HEK293 (cell line): ENCODE measurements around the gene FKBP7.

Experiments used
- CTCF ChIA-PET: fragments of 350-600 bp; formaldehyde crosslinking; extraction: SDS; loops from one replicate; lab custom pipeline; 2021; ENCODE audit warnings: antibody characterized with exemption; lab: Yijun Ruan, JAX
- POLR2A ChIA-PET: fragments of 300-600 bp; formaldehyde crosslinking; extraction: SDS; loops from one replicate; lab custom pipeline; 2020; ENCODE audit warnings: antibody characterized with exemption, inconsistent platforms; lab: Yijun Ruan, JAX
- H3K27ac ChIP-seq: fragments of 200-500 bp; sonication (Bioruptor generic); 2 replicates; pipeline ENCODE4 v1.5.1; 2014; ENCODE audit warnings: low read depth, low read length, control low read depth, inconsistent platforms; ENCODE audit errors: extremely low read depth
- H3K36me3 ChIP-seq, 2 experiments: fragments of 200-500 bp in 1 of 2; sonication (Bioruptor generic) in 1 of 2; 1 replicate in 1 of 2; 2 replicates in 1 of 2; pipeline ENCODE4 v1.5.1; 2014 to 2017; ENCODE audit warnings: inconsistent platforms in 2 of 2, low read length in 2 of 2; ENCODE audit not compliant: control insufficient read depth in 2 of 2, insufficient read depth in 1 of 2
- H3K4me1 ChIP-seq: fragments of 200-500 bp; sonication (Bioruptor generic); 2 replicates; pipeline ENCODE4 v1.5.1; 2014; ENCODE audit warnings: mild to moderate bottlenecking, low read length, inconsistent platforms; ENCODE audit not compliant: control insufficient read depth, insufficient read depth
- H3K4me3 ChIP-seq: 2 replicates; pipeline ENCODE4 v1.5.1; 2011; ENCODE audit warnings: low read depth, mild to moderate bottlenecking, control low read depth, low read length, moderate library complexity
- H3K9me3 ChIP-seq: fragments of 200-500 bp; sonication (Bioruptor generic); 2 replicates; pipeline ENCODE4 v1.5.1; 2014; ENCODE audit warnings: low read depth, low read length, inconsistent platforms; ENCODE audit not compliant: control insufficient read depth, insufficient read depth
- BCL11A ChIP-seq: fragments of 450-650 bp; formaldehyde crosslinking; IDR thresholded peaks from 2 replicates; pipeline ENCODE4 v1.5.1; 2016; ENCODE audit warnings: low read depth, missing biosample characterization, missing genetic modification characterization
- OSR2 ChIP-seq: fragments of 450-650 bp; formaldehyde crosslinking; IDR thresholded peaks from 2 replicates; pipeline ENCODE4 v1.5.1; 2016; ENCODE audit warnings: missing biosample characterization, missing genetic modification characterization
- REPIN1 ChIP-seq: fragments of 450-650 bp; formaldehyde crosslinking; IDR thresholded peaks from 2 replicates; pipeline ENCODE4 v1.5.1; 2017; ENCODE audit warnings: missing biosample characterization, missing genetic modification characterization, low read depth
- ZFP41 ChIP-seq: fragments of 450-650 bp; formaldehyde crosslinking; IDR thresholded peaks from 2 replicates; pipeline ENCODE4 v1.5.1; 2016; ENCODE audit warnings: missing biosample characterization, missing genetic modification characterization, borderline replicate concordance
- ZNF175 ChIP-seq: fragments of 450-650 bp; formaldehyde crosslinking; IDR thresholded peaks from 2 replicates; pipeline ENCODE4 v1.5.1; 2016; ENCODE audit warnings: missing biosample characterization, missing genetic modification characterization
- ZNF221 ChIP-seq: fragments of 450-650 bp; formaldehyde crosslinking; IDR thresholded peaks from 2 replicates; pipeline ENCODE4 v1.5.1; 2017; ENCODE audit warnings: missing biosample characterization, missing genetic modification characterization, borderline replicate concordance
- ZNF473 ChIP-seq: fragments of 450-650 bp; formaldehyde crosslinking; IDR thresholded peaks from 2 replicates; pipeline ENCODE4 v1.5.1; 2017; ENCODE audit warnings: missing biosample characterization, missing genetic modification characterization
- ZNF510 ChIP-seq: fragments of 450-650 bp; formaldehyde crosslinking; IDR thresholded peaks from 2 replicates; pipeline ENCODE4 v1.5.1; 2018; ENCODE audit warnings: mild to moderate bottlenecking, missing genetic modification characterization, missing biosample characterization; ENCODE audit not compliant: insufficient replicate concordance
- ZNF529 ChIP-seq: fragments of 450-650 bp; formaldehyde crosslinking; IDR thresholded peaks from 2 replicates; pipeline ENCODE4 v1.5.1; 2017; ENCODE audit warnings: missing genetic modification characterization, missing biosample characterization; ENCODE audit not compliant: insufficient replicate concordance
- ZNF548 ChIP-seq: fragments of 450-650 bp; formaldehyde crosslinking; IDR thresholded peaks from 2 replicates; pipeline ENCODE4 v1.5.1; 2016; ENCODE audit warnings: missing biosample characterization, missing genetic modification characterization
- ZNF626 ChIP-seq: fragments of 450-650 bp; sonication (Bioruptor Pico); formaldehyde crosslinking; IDR thresholded peaks from 2 replicates; pipeline ENCODE4 v1.5.1; 2018; ENCODE audit warnings: missing biosample characterization, missing genetic modification characterization, inconsistent platforms
- ZNF629 ChIP-seq: fragments of 450-650 bp; formaldehyde crosslinking; IDR thresholded peaks from 2 replicates; pipeline ENCODE4 v1.5.1; 2017; ENCODE audit warnings: missing biosample characterization, missing genetic modification characterization
- ZNF76 ChIP-seq: fragments of 450-650 bp; formaldehyde crosslinking; IDR thresholded peaks from 2 replicates; pipeline ENCODE4; 2016; ENCODE audit warnings: low read depth, missing biosample characterization, missing genetic modification characterization, borderline replicate concordance
- TF ChIP-seq, protein P1 (sequence below): fragments of 450-650 bp; formaldehyde crosslinking; IDR thresholded peaks from 2 replicates; pipeline ENCODE4 v1.5.0; 2017; ENCODE audit warnings: missing biosample characterization, missing genetic modification characterization, borderline replicate concordance
- TF ChIP-seq, protein P2 (sequence below): fragments of 450-650 bp; formaldehyde crosslinking; IDR thresholded peaks from 2 replicates; pipeline ENCODE4 v1.5.1; 2016; ENCODE audit warnings: missing biosample characterization, missing genetic modification characterization, low read depth
- TF ChIP-seq, protein P3 (sequence below): fragments of 450-650 bp; formaldehyde crosslinking; IDR thresholded peaks from 2 replicates; pipeline ENCODE4 v1.5.1; 2016; ENCODE audit warnings: missing biosample characterization, missing genetic modification characterization
- TF ChIP-seq, protein P4 (sequence below): fragments of 450-650 bp; formaldehyde crosslinking; IDR thresholded peaks from 2 replicates; pipeline ENCODE4 v1.5.1; 2016; ENCODE audit warnings: missing biosample characterization, missing genetic modification characterization, low read depth
- TF ChIP-seq, protein P5 (sequence below): fragments of 450-650 bp; formaldehyde crosslinking; IDR thresholded peaks from 2 replicates; pipeline ENCODE4 v1.5.1; 2016; ENCODE audit warnings: missing biosample characterization, missing genetic modification characterization

Gene FKBP7

DNA sequence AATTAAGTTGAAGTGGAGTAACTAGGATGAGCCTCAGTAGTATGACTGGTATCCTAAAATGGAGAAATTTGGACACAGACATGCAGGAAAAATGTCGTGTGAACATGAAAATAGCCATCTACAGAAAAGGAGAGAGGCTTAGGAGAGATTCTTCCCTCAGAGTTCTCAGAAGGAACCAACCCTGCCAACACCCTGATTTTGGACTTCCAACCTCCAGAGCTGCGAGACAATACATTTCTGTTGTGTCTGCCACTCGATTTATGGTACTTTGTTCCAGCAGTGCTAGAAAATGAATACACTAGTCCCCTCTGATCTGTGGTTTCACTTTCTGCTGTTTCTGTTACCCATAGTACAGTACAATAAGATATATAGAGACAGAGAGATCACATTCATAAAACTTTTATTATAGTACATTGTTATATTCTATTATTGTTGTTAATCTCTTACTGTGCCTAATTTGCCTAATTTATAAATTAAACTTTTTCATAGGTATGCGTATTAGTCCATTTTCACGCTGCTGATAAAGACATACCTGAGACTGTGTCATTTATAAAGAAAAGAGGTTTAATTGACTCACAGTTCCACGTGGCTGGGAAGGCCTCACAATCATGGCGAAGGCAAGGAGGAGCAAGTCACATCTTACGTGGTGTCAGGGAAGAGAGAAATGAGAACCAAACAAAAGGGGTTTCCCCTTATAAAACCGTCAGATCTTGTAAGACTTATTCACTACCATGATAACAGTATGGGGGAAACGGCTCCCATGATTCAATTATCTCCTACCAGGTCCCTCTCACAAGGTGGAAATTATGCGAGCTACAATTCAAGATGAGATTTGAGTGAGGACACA, 43.1 kb upstream of the FKBP7 start:
- H3K9me3 ChIP-seq = no peaks in the 10 kb centered on the region
- TF ChIP-seq, protein P1, sequence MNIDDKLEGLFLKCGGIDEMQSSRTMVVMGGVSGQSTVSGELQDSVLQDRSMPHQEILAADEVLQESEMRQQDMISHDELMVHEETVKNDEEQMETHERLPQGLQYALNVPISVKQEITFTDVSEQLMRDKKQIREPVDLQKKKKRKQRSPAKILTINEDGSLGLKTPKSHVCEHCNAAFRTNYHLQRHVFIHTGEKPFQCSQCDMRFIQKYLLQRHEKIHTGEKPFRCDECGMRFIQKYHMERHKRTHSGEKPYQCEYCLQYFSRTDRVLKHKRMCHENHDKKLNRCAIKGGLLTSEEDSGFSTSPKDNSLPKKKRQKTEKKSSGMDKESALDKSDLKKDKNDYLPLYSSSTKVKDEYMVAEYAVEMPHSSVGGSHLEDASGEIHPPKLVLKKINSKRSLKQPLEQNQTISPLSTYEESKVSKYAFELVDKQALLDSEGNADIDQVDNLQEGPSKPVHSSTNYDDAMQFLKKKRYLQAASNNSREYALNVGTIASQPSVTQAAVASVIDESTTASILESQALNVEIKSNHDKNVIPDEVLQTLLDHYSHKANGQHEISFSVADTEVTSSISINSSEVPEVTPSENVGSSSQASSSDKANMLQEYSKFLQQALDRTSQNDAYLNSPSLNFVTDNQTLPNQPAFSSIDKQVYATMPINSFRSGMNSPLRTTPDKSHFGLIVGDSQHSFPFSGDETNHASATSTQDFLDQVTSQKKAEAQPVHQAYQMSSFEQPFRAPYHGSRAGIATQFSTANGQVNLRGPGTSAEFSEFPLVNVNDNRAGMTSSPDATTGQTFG (tag by site-specific recombination) = no peak
- peak; percentile 63; the same call in 1 of the 2 replicates for TF ChIP-seq ZNF548
- TF ChIP-seq, all 188 proteins: peak for 1
- CTCF ChIA-PET = interaction anchor here (0.6 to 1.4 kb wide), 2 partner anchors 26 to 406 kb away, joined by 3 to 5 read pairs; no protein-coding TSS in a partner anchor
- Histone ChIP-seq H3K27ac (no peak overlapping the region), H3K4me1 (no peaks in the 10 kb centered on the region), H3K4me3 (no peak overlapping the region), H3K36me3 (peaks cover 0 to 10% of the 10 kb centered on the region in 2 experiments; a peak in 2 of 3 replicates)
- POLR2A ChIA-PET = no interaction called here

DNA sequence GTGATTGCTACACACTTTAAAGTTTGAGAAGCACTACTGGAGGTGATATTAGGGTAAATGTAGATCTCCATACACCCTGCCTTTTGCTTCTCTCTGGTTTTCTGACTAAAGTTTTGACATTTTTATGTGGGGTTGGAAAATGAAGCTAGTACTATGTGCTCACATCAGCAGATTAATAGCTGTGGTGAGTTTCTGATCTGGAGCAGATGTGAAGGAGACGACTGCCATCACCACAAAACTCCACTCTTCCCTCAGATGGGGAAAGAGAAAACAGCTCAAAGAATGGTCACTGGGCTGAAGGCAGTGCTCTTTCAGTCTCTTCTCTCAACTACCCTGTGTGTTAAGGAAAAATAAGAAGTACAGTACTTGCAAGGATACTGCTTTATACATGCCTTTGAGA, 39.1 kb upstream of the FKBP7 start:
- no peaks in the 10 kb centered on the region for H3K9me3 ChIP-seq
- no peaks in the 10 kb centered on the region for H3K4me1 ChIP-seq
- peaks cover 0 to 10% of the 10 kb centered on the region in 2 experiments; a peak in 2 of 3 replicates for H3K36me3 ChIP-seq
- CTCF ChIA-PET = interaction anchor here (1.2 kb wide), 1 partner anchor 12 kb away, joined by 3 read pairs; no protein-coding TSS in a partner anchor
- no peak overlapping the region for H3K4me3 ChIP-seq
- no peak overlapping the region for H3K27ac ChIP-seq
- POLR2A ChIA-PET = no interaction called here
- TF ChIP-seq ZNF629 (tag by site-specific recombination) = no peak
- TF ChIP-seq ZNF221 (tag by site-specific recombination) = no peak
- TF ChIP-seq OSR2 (tag by site-specific recombination) = no peak
- TF ChIP-seq ZNF510 (tag by site-specific recombination) = no peak
- TF ChIP-seq, protein P2, sequence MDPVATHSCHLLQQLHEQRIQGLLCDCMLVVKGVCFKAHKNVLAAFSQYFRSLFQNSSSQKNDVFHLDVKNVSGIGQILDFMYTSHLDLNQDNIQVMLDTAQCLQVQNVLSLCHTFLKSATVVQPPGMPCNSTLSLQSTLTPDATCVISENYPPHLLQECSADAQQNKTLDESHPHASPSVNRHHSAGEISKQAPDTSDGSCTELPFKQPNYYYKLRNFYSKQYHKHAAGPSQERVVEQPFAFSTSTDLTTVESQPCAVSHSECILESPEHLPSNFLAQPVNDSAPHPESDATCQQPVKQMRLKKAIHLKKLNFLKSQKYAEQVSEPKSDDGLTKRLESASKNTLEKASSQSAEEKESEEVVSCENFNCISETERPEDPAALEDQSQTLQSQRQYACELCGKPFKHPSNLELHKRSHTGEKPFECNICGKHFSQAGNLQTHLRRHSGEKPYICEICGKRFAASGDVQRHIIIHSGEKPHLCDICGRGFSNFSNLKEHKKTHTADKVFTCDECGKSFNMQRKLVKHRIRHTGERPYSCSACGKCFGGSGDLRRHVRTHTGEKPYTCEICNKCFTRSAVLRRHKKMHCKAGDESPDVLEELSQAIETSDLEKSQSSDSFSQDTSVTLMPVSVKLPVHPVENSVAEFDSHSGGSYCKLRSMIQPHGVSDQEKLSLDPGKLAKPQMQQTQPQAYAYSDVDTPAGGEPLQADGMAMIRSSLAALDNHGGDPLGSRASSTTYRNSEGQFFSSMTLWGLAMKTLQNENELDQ (tag by site-specific recombination) = no peak
- TF ChIP-seq ZFP41 (tag by site-specific recombination) = no peak

DNA sequence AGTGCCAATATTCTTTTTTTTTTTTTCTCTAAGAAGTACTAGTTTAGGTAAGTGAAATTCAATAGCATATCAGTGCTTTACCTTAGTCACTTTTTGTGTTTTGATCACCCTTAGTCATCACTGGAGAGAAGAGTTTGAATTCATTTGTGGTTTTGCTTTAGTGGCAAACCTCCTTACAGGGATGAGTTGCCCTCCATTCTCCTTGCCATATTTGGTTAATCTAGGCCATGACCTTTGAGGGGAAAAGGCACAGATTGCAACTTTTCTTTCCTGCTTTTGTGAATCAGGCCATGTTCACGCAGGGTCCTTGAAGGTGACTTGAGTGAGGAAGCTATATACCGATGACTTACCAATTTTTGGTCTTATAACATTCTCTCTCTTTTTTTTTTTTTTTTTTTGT, 36.3 kb upstream of the FKBP7 start:
- CTCF ChIA-PET = interaction anchor here (0.6 kb wide), 1 partner anchor 403 kb away, joined by 3 read pairs; no protein-coding TSS in a partner anchor
- Histone ChIP-seq H3K4me1 (no peaks in the 10 kb centered on the region), H3K27ac (no peak overlapping the region), H3K36me3 (peaks cover 0 to 10% of the 10 kb centered on the region in 2 experiments; a peak in 2 of 3 replicates), H3K9me3 (no peaks in the 10 kb centered on the region), H3K4me3 (no peak overlapping the region)
- POLR2A ChIA-PET = no interaction called here
- no peak for TF ChIP-seq ZNF76 (tag by site-specific recombination)
- no peak for TF ChIP-seq BCL11A (tag by site-specific recombination)
- no peak for TF ChIP-seq ZNF175 (tag by site-specific recombination)
- TF ChIP-seq, protein P3, sequence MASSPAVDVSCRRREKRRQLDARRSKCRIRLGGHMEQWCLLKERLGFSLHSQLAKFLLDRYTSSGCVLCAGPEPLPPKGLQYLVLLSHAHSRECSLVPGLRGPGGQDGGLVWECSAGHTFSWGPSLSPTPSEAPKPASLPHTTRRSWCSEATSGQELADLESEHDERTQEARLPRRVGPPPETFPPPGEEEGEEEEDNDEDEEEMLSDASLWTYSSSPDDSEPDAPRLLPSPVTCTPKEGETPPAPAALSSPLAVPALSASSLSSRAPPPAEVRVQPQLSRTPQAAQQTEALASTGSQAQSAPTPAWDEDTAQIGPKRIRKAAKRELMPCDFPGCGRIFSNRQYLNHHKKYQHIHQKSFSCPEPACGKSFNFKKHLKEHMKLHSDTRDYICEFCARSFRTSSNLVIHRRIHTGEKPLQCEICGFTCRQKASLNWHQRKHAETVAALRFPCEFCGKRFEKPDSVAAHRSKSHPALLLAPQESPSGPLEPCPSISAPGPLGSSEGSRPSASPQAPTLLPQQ (tag by site-specific recombination) = no peak
- TF ChIP-seq, protein P4, sequence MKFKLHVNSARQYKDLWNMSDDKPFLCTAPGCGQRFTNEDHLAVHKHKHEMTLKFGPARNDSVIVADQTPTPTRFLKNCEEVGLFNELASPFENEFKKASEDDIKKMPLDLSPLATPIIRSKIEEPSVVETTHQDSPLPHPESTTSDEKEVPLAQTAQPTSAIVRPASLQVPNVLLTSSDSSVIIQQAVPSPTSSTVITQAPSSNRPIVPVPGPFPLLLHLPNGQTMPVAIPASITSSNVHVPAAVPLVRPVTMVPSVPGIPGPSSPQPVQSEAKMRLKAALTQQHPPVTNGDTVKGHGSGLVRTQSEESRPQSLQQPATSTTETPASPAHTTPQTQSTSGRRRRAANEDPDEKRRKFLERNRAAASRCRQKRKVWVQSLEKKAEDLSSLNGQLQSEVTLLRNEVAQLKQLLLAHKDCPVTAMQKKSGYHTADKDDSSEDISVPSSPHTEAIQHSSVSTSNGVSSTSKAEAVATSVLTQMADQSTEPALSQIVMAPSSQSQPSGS (tag by site-specific recombination) = no peak
- TF ChIP-seq ZNF473 (tag by site-specific recombination) = no peak
- no peak for TF ChIP-seq REPIN1 (tag by site-specific recombination)
- no peak for TF ChIP-seq ZNF626 (tag by site-specific recombination)
- no peak for TF ChIP-seq ZNF529 (tag by site-specific recombination)
- TF ChIP-seq, protein P5, sequence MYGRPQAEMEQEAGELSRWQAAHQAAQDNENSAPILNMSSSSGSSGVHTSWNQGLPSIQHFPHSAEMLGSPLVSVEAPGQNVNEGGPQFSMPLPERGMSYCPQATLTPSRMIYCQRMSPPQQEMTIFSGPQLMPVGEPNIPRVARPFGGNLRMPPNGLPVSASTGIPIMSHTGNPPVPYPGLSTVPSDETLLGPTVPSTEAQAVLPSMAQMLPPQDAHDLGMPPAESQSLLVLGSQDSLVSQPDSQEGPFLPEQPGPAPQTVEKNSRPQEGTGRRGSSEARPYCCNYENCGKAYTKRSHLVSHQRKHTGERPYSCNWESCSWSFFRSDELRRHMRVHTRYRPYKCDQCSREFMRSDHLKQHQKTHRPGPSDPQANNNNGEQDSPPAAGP (tag by site-specific recombination) = no peak
